Mucosa of rectum (tissue), 2 donors: Measurements from ENCODE around the gene HTR7.
A peak's percentile ranks its signal among the peaks of the same experiment; 100 is the strongest.
"Not testable (repeated sequence)": the region's sequence is repeated elsewhere in the genome, so short reads cannot be mapped to it uniquely, and the experiment has no call there.

Source experiments
- H3K27ac ChIP-seq, 2 donors: one replicate each; pipeline ENCODE4 v1.7.0; 2013; ENCODE audit warnings: inconsistent platforms in 2 of 2, low read depth in 2 of 2, low read length in 2 of 2
- H3K27me3 ChIP-seq, 2 donors: one replicate each; pipeline ENCODE4 v1.7.0; 2013; ENCODE audit warnings: low read length in 2 of 2; ENCODE audit not compliant: control insufficient read depth in 2 of 2, insufficient read depth in 2 of 2
- H3K36me3 ChIP-seq, 2 donors: one replicate each; pipeline ENCODE4 v1.7.0; 2013; ENCODE audit warnings: low read length in 2 of 2; ENCODE audit not compliant: control insufficient read depth in 2 of 2, insufficient read depth in 2 of 2
- H3K4me1 ChIP-seq, 2 donors: one replicate each; pipeline ENCODE4 v1.7.0; 2013; ENCODE audit warnings: low read length in 2 of 2, mild to moderate bottlenecking in 1 of 2; ENCODE audit not compliant: control insufficient read depth in 2 of 2, insufficient read depth in 2 of 2
- H3K4me3 ChIP-seq, 2 donors: one replicate each; pipeline ENCODE4 v1.7.0; 2013; ENCODE audit warnings: low read length in 2 of 2
- H3K9ac ChIP-seq, 2 donors: one replicate each; pipeline ENCODE4 v1.7.0; 2013; ENCODE audit warnings: low read length in 2 of 2, low read depth in 1 of 2, mild to moderate bottlenecking in 1 of 2
- H3K9me3 ChIP-seq, 2 donors: one replicate each; pipeline ENCODE4 v1.7.0; 2013; ENCODE audit warnings: low read length in 2 of 2; ENCODE audit not compliant: control insufficient read depth in 2 of 2
- donor health status: healthy.
- donor health status: Normal muscosa, but diverticular disease.

HTR7 gene

GRCh38 chr10:90857635-90858460 is at the start of gene HTR7:
HTR7 (minus strand) TSS chr10:90858039; CDS start chr10:90857671, 368 bp downstream.
- Histone ChIP-seq H3K9me3 (no peaks in the 10 kb centered on the region), H3K9ac (peak within 1 kb of the TSS; percentile 5 to 46), H3K27ac (peak within 1 kb of the TSS; percentile 15 to 38), H3K4me3 (peak within 1 kb of the TSS; percentile 65 to 67), H3K4me1 (peaks cover 3 to 8% of the 10 kb centered on the region in 2 donors), H3K27me3 (peaks cover 29 to 41% of the 10 kb centered on the region in 2 donors), H3K36me3 (no peaks in the 10 kb centered on the region)

GRCh38 chr10:90906596-90906995 is 48.8 kb upstream of the HTR7 start:
- Histone ChIP-seq H3K9ac (no peak overlapping the region), H3K36me3 (peaks cover 4 to 5% of the 10 kb centered on the region in 2 donors)

GRCh38 chr10:90905925-90906324 is 48.1 kb upstream of the HTR7 start:
- no peaks in the 10 kb centered on the region for H3K9me3 ChIP-seq
- H3K4me3 ChIP-seq: no peak overlapping the region
- H3K9ac ChIP-seq: no peak overlapping the region
- H3K27ac ChIP-seq: no peak overlapping the region
- H3K4me1 ChIP-seq: no peaks in the 10 kb centered on the region
- H3K27me3 ChIP-seq: no peaks in the 10 kb centered on the region
- H3K36me3 ChIP-seq: peaks cover 5 to 10% of the 10 kb centered on the region in 2 donors

More at GRCh38 chr10:90906596-90906995, 48.8 kb upstream of the HTR7 start:
- Histone ChIP-seq H3K4me1 (no peaks in the 10 kb centered on the region), H3K9me3 (no peaks in the 10 kb centered on the region), H3K27me3 (no peaks in the 10 kb centered on the region), H3K4me3 (no peak overlapping the region), H3K27ac (no peak overlapping the region)

- H3K4me3 ChIP-seq, H3K27ac ChIP-seq, H3K9me3 ChIP-seq, H3K27me3 ChIP-seq, H3K9ac ChIP-seq, H3K4me1 ChIP-seq: not testable (repeated sequence)
- peaks cover 34 to 51% of the 10 kb centered on the region in 2 donors for H3K36me3 ChIP-seq
Measured at GRCh38 chr10:90896916-90897315, 39.1 kb upstream of the HTR7 start.

GRCh38 chr10:90893190-90893589 is 35.4 kb upstream of the HTR7 start:
- Histone ChIP-seq H3K4me3 (no peak overlapping the region), H3K27ac (no peak overlapping the region), H3K27me3 (no peaks in the 10 kb centered on the region), H3K4me1 (no peaks in the 10 kb centered on the region), H3K9ac (no peak overlapping the region), H3K9me3 (no peaks in the 10 kb centered on the region), H3K36me3 (peaks cover 39 to 58% of the 10 kb centered on the region in 2 donors)

- no peaks in the 10 kb centered on the region for H3K27me3 ChIP-seq
- H3K27ac ChIP-seq: no peak overlapping the region
- peaks cover 45 to 65% of the 10 kb centered on the region in 2 donors for H3K36me3 ChIP-seq
- no peak overlapping the region for H3K4me3 ChIP-seq
- H3K9me3 ChIP-seq: no peaks in the 10 kb centered on the region
- H3K4me1 ChIP-seq: peaks cover 0 to 4% of the 10 kb centered on the region in 2 donors
- no peak overlapping the region for H3K9ac ChIP-seq
Measured at GRCh38 chr10:90890347-90890746, 32.5 kb upstream of the HTR7 start.

GRCh38 chr10:90889636-90890035 is 31.8 kb upstream of the HTR7 start:
- H3K27me3 ChIP-seq: no peaks in the 10 kb centered on the region
- H3K36me3 ChIP-seq: peaks cover 41 to 62% of the 10 kb centered on the region in 2 donors
- H3K9ac ChIP-seq: no peak overlapping the region
- H3K4me3 ChIP-seq: no peak overlapping the region
- peaks cover 0 to 4% of the 10 kb centered on the region in 2 donors for H3K4me1 ChIP-seq
- no peaks in the 10 kb centered on the region for H3K9me3 ChIP-seq
- H3K27ac ChIP-seq: no peak overlapping the region

- Histone ChIP-seq H3K9me3 (no peaks in the 10 kb centered on the region), H3K9ac (no peak overlapping the region), H3K27me3 (no peaks in the 10 kb centered on the region), H3K4me1 (peaks cover 0 to 4% of the 10 kb centered on the region in 2 donors), H3K27ac (no peak overlapping the region), H3K4me3 (no peak overlapping the region), H3K36me3 (peaks cover 35 to 50% of the 10 kb centered on the region in 2 donors)
Measured at GRCh38 chr10:90888387-90888786, 30.5 kb upstream of the HTR7 start.

- Histone ChIP-seq H3K9ac (no peak overlapping the region), H3K9me3 (no peaks in the 10 kb centered on the region), H3K36me3 (peaks cover 31 to 46% of the 10 kb centered on the region in 2 donors), H3K4me3 (no peak overlapping the region), H3K4me1 (peaks cover 0 to 4% of the 10 kb centered on the region in 2 donors), H3K27ac (peak overlapping the region in 1 of 2 donors; percentile 31), H3K27me3 (no peaks in the 10 kb centered on the region)
Measured at GRCh38 chr10:90887555-90887954, 29.7 kb upstream of the HTR7 start.

- peaks cover 25 to 30% of the 10 kb centered on the region in 2 donors for H3K36me3 ChIP-seq
Measured at GRCh38 chr10:90885176-90885575, 27.3 kb upstream of the HTR7 start.

More at GRCh38 chr10:90885176-90885575, 27.3 kb upstream of the HTR7 start:
- Histone ChIP-seq H3K27me3 (no peaks in the 10 kb centered on the region), H3K9ac (no peak overlapping the region), H3K4me1 (peaks cover 0 to 4% of the 10 kb centered on the region in 2 donors), H3K4me3 (no peak overlapping the region), H3K9me3 (no peaks in the 10 kb centered on the region), H3K27ac (no peak overlapping the region)
